HepG2 (cell line): Measurements from ENCODE around the gene TPRX1. TPM values are rescaled to one million over a fixed set of nuclear protein-coding genes. Genes with fewer than 3 reads are reported as not detected.
"Not testable (repeated sequence)": the region's sequence is repeated elsewhere in the genome, so short reads cannot be mapped to it uniquely, and the experiment has no call there.

Source experiments
- ATAC-seq: fragments of 200-7000 bp; cut with Tn5 transposase; 3 replicates; pipeline ENCODE4 v1.9.1; 2020; ENCODE audit warnings: mild to moderate bottlenecking, moderate library complexity
- BruUV-seq: library from RNA; stranded (reverse); fragments of 400-500 nt; replicated peaks from 2 replicates; lab custom pipeline; 2021; lab: Mats Ljungman, UMichigan
- CTCF ChIA-PET: fragments of 300-600 bp; formaldehyde crosslinking; extraction: SDS; loops from one replicate; lab custom pipeline; 2021; ENCODE audit warnings: low total read pairs, inconsistent platforms, low intra/inter-chr PET ratio; lab: Yijun Ruan, JAX
- POLR2A ChIA-PET: fragments of 350-600 bp; sonication (Branson Sonifier 250); formaldehyde crosslinking; loops from one replicate; lab custom pipeline; 2020; ENCODE audit warnings: antibody characterized with exemption, inconsistent platforms; lab: Yijun Ruan, JAX
- DNase-seq: peaks from one replicate; pipeline ENCODE4 v3.0.0-alpha.2; 2015; ENCODE audit warnings: low spot score
- FAIRE-seq: peaks from 3 replicates; lab custom pipeline; 2011; peaks lifted over from hg19 to GRCh38; lab: Jason Lieb, UNC
- H2AFZ ChIP-seq: one replicate; pipeline ENCODE4 v1.6.1; 2011; ENCODE audit warnings: low read length, inconsistent platforms
- H3K27ac ChIP-seq: fragments of 300-600 bp; 3 replicates; pipeline ENCODE4 v1.8.0; 2011; ENCODE audit warnings: mixed run types, mild to moderate bottlenecking, mixed read lengths, low read length, inconsistent platforms; ENCODE audit not compliant: insufficient read depth; ENCODE audit errors: extremely low read length
- H3K27me3 ChIP-seq, 2 experiments: fragments of 200-600 bp in 1 of 2; 2 replicates in 1 of 2; 3 replicates in 1 of 2; pipeline versions ENCODE4 v1.6.0 to v1.8.0; 2011; ENCODE audit warnings: low read length in 2 of 2, mild to moderate bottlenecking in 2 of 2, moderate library complexity in 2 of 2, inconsistent platforms in 1 of 2; ENCODE audit not compliant: insufficient read depth in 2 of 2, control insufficient read depth in 1 of 2
- H3K36me3 ChIP-seq, 2 experiments: fragments of 200-600 bp in 1 of 2; replicated peaks in 1 of 2; 2 replicates in 1 of 2; 3 replicates in 1 of 2; pipeline versions ENCODE4 v1.5.1 to v1.8.0; 2011; ENCODE audit warnings: low read length in 2 of 2, inconsistent platforms in 1 of 2; ENCODE audit not compliant: insufficient read depth in 2 of 2, control insufficient read depth in 1 of 2
- H3K4me1 ChIP-seq: 2 replicates; pipeline ENCODE4 v1.5.1; 2012; ENCODE audit warnings: low read length, inconsistent platforms; ENCODE audit not compliant: insufficient read depth
- H3K4me2 ChIP-seq: 2 replicates; pipeline ENCODE4 v1.6.0; 2011; ENCODE audit warnings: low read depth, low read length, inconsistent platforms
- H3K4me3 ChIP-seq, 3 experiments: fragments of 200-600 bp in 1 of 3; sonication (generic), shearing (Covaris generic) in 1 of 3; replicated peaks in 1 of 3; 2 replicates each; pipeline ENCODE4 v1.5.1; 2011 to 2016; ENCODE audit warnings: low read length in 3 of 3, inconsistent platforms in 2 of 3, low read depth in 2 of 3, mild to moderate bottlenecking in 2 of 3, control low read depth in 1 of 3, mixed read lengths in 1 of 3; ENCODE audit not compliant: insufficient read depth in 1 of 3
- H3K79me2 ChIP-seq: one replicate; pipeline ENCODE4 v1.6.1; 2011; ENCODE audit warnings: low read length, inconsistent platforms; ENCODE audit not compliant: insufficient read depth
- H3K9ac ChIP-seq: 2 replicates; pipeline ENCODE4 v1.6.0; 2011; ENCODE audit warnings: mild to moderate bottlenecking, low read depth, low read length, inconsistent platforms; ENCODE audit not compliant: insufficient read depth
- H3K9me3 ChIP-seq: 2 replicates; pipeline ENCODE4 v1.5.1; 2012; ENCODE audit warnings: mild to moderate bottlenecking, low read length
- H4K20me1 ChIP-seq: 2 replicates; pipeline ENCODE4 v1.6.0; 2011; ENCODE audit warnings: inconsistent platforms, mild to moderate bottlenecking, low read length, moderate library complexity; ENCODE audit not compliant: insufficient read depth
- ATF7 ChIP-seq, 2 experiments: fragments of 450-650 bp in 1 of 2; sonication (generic) in 1 of 2; formaldehyde crosslinking in 1 of 2; IDR thresholded peaks; 2 replicates each; pipeline versions ENCODE4 v1.4.0 to v1.6.1; 2016 to 2020; ENCODE audit warnings: antibody characterized with exemption in 1 of 2, mild to moderate bottlenecking in 1 of 2, missing genetic modification reagents in 1 of 2
- BHLHE40 ChIP-seq: IDR thresholded peaks from 2 replicates; pipeline ENCODE4 v1.6.1; 2011; ENCODE audit warnings: low read length, improper control_type of control experiment
- E2F5 ChIP-seq: sonication (generic); formaldehyde crosslinking; conservative IDR thresholded peaks from 2 replicates; pipeline ENCODE4 v1.4.0; 2020; ENCODE audit warnings: missing genetic modification reagents
- HNF4A ChIP-seq: sonication (generic); formaldehyde crosslinking; IDR thresholded peaks from 2 replicates; pipeline ENCODE4 v1.4.0; 2020; ENCODE audit warnings: missing genetic modification reagents
- IRF2 ChIP-seq: IDR thresholded peaks from 2 replicates; pipeline ENCODE4 v1.6.1; 2018; ENCODE audit warnings: missing genetic modification reagents, missing compliant biosample characterization
- LCORL ChIP-seq, 2 experiments: fragments of 450-650 bp in 1 of 2; sonication (generic) in 1 of 2; formaldehyde crosslinking in 1 of 2; IDR thresholded peaks; 2 replicates each; pipeline versions ENCODE4 v1.5.0 to v1.6.1; 2017 to 2020; ENCODE audit warnings: antibody characterized with exemption in 1 of 2, missing genetic modification reagents in 1 of 2
- POGZ ChIP-seq: sonication (generic); formaldehyde crosslinking; IDR thresholded peaks from 2 replicates; pipeline ENCODE4 v1.4.0; 2020; ENCODE audit warnings: mild to moderate bottlenecking, missing genetic modification reagents
- RORA ChIP-seq: sonication (generic); formaldehyde crosslinking; IDR thresholded peaks from 2 replicates; pipeline ENCODE4 v1.5.0; 2020; ENCODE audit warnings: mild to moderate bottlenecking, missing genetic modification reagents, moderate library complexity
- ZNF121 ChIP-seq: sonication (generic); formaldehyde crosslinking; IDR thresholded peaks from 2 replicates; pipeline ENCODE4 v1.5.0; 2020; ENCODE audit warnings: mild to moderate bottlenecking, missing genetic modification reagents
- ZNF280B ChIP-seq: sonication (generic); formaldehyde crosslinking; IDR thresholded peaks from 2 replicates; pipeline ENCODE4 v1.5.0; 2020; ENCODE audit warnings: missing genetic modification reagents, mild to moderate bottlenecking, borderline replicate concordance
- ZNF292 ChIP-seq: sonication (generic); formaldehyde crosslinking; IDR thresholded peaks from 2 replicates; pipeline ENCODE4 v1.8.1; 2022; ENCODE audit warnings: mild to moderate bottlenecking, low read depth, missing genetic modification reagents, borderline replicate concordance
- ZNF414 ChIP-seq: sonication (generic); formaldehyde crosslinking; IDR thresholded peaks from 2 replicates; pipeline ENCODE4 v1.5.0; 2020; ENCODE audit warnings: missing genetic modification reagents
- ZNF800 ChIP-seq: sonication (generic); formaldehyde crosslinking; IDR thresholded peaks from 2 replicates; pipeline ENCODE4 v1.4.0; 2020; ENCODE audit warnings: missing genetic modification reagents
- ZZZ3 ChIP-seq: sonication (generic); formaldehyde crosslinking; IDR thresholded peaks from 2 replicates; pipeline ENCODE4 v1.4.0; 2020; ENCODE audit warnings: missing genetic modification reagents, mild to moderate bottlenecking, borderline replicate concordance
- WGBS: methylation state at CpG from one replicate; pipeline ENCODE4 v1.1.6; 2017; ENCODE audit warnings: low lambda C conversion rate; 5-methylcytosine and 5-hydroxymethylcytosine counted together
- in situ Hi-C: cut with HindIII; loops from 2 replicates; pipeline ENCODE4 v1.10.0; 2017; ENCODE audit warnings: low pct_unique_long_range_greater_than_20kb; ENCODE audit not compliant: extremely low pct_ligation_motif_present
- intact Hi-C: fragments of 100-400 bp; cut with micrococcal nuclease; formaldehyde crosslinking; loops from one replicate; pipeline ENCODE4 v1.10.0; 2022; ENCODE audit not compliant: unreplicated experiment
- polyA plus RNA-seq, 8 experiments: library from polyadenylated mRNA; depleted of rRNA in 3 of 8; stranded (reverse) in 7 of 8; unstranded in 1 of 8; fragments of >200 nt; fragmentation: Illumina TruSeq in 4 of 8; extraction: Trizol in 4 of 8; gene quantifications; 2 replicates each; pipeline versions ENCODE4 v1.2.1 to v1.2.3, GENCODE V29; 2011 to 2016; ENCODE audit warnings: low read depth in 4 of 8, missing spikeins in 1 of 8, mixed read lengths in 1 of 8; ENCODE audit not compliant: insufficient read depth in 1 of 8
- total RNA-seq, 5 experiments: library from RNA; depleted of rRNA; stranded (reverse); fragments of >200 nt; fragmentation: Illumina TruSeq; extraction: Trizol; gene quantifications; 2 replicates each; pipeline ENCODE4 v1.2.3, GENCODE V29; 2016; ENCODE audit warnings: low read depth in 1 of 5

The TPRX1 gene
- total and polyA plus RNA-seq, 2 of the 13 experiments (the other 11 are each of a cell fraction or from before 2014, with no cell fraction given) = not detected

DNA sequence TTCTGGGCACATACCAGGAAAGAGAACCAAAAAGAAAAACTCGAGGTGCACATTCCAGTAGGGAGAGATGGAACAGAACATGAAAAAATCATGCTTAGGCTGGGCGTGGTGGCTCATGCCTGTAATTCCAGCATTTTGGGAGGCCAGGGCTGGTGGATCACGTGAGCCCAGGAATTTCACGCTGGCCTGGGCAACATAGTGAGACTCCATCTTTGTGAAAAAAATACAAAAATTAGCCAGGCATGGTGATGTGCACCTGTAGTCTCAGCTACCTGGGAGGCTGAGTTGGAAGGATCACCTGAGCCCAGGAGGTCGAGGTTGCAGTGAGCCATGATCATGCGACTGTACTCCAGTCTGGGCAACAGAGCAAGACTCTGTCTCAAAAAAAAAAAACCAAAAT, 33.1 kb downstream of the TPRX1 start:
- H3K9ac ChIP-seq, BruUV-seq, H4K20me1 ChIP-seq: not testable (repeated sequence)

GRCh38 chr19:47769534-47769933, 34.8 kb downstream of the TPRX1 start:
- Histone ChIP-seq H2AFZ (no peak overlapping the region), H3K9me3 (no peaks in the 10 kb centered on the region), H3K4me3 (no peak overlapping the region), H3K36me3 (no peaks in the 10 kb centered on the region), H3K9ac (no peak overlapping the region), H3K27ac (no peak overlapping the region), H3K4me1 (peaks cover 39% of the 10 kb centered on the region), H4K20me1 (no peaks in the 10 kb centered on the region), H3K27me3 (no peaks in the 10 kb centered on the region), H3K79me2 (no peaks in the 10 kb centered on the region), H3K4me2 (no peak overlapping the region)
- BruUV-seq = no TSS peak
- ATAC-seq (no peak), FAIRE-seq (no peak), DNase-seq (no peak)
- in situ Hi-C loops = no loop called here
- intact Hi-C loops = no loop called here
- 68% methylated on average over 3 of the region's 3 CpGs for WGBS
- ChIA-PET CTCF (no interaction called here), POLR2A (no interaction called here)
- TF ChIP-seq ZZZ3 (CRISPR knock-in tag) = no peak
- no peak for TF ChIP-seq E2F5 (CRISPR knock-in tag)
- TF ChIP-seq LCORL (IDR thresholded peaks at IDR 0.05) = no peak
- no peak for TF ChIP-seq LCORL (CRISPR knock-in tag; IDR thresholded peaks at IDR 0.05)
- TF ChIP-seq IRF2 = no peak
- no peak for TF ChIP-seq BHLHE40
- TF ChIP-seq ZNF292 (CRISPR knock-in tag) = no peak
- no peak for TF ChIP-seq RORA (CRISPR knock-in tag)
- TF ChIP-seq ATF7 (IDR thresholded peaks at IDR 0.05) = no peak
- no peak for TF ChIP-seq ATF7 (CRISPR knock-in tag; IDR thresholded peaks at IDR 0.05)
- no peak for TF ChIP-seq ZNF414
- no peak for TF ChIP-seq ZNF800 (CRISPR knock-in tag)
- no peak for TF ChIP-seq POGZ (CRISPR knock-in tag)
- no peak for TF ChIP-seq ZNF280B (CRISPR knock-in tag)
- TF ChIP-seq HNF4A (CRISPR knock-in tag) = no peak

More for the DNA sequence above, 33.1 kb downstream of the TPRX1 start:
- ATAC-seq, H3K4me3 ChIP-seq, H3K27ac ChIP-seq, H2AFZ ChIP-seq, H3K79me2 ChIP-seq, POLR2A ChIA-PET, H3K36me3 ChIP-seq, H3K9me3 ChIP-seq, H3K27me3 ChIP-seq, in situ Hi-C loops, intact Hi-C loops, H3K4me2 ChIP-seq, DNase-seq, FAIRE-seq: not testable (repeated sequence)
- WGBS = 56% methylated on average over 6 of the region's 6 CpGs
- H3K4me1 ChIP-seq = peaks cover 30% of the 10 kb centered on the region
- CTCF ChIA-PET = interaction anchor here (0.6 kb wide), 1 partner anchor 92 kb away, joined by 3 read pairs; no protein-coding TSS in a partner anchor
- TF ChIP-seq ZNF121 = peak; percentile 57
